ENCODE results near the gene ST3GAL3. TPM values are rescaled to one million over a fixed set of nuclear protein-coding genes. Genes with fewer than 3 reads are reported as not detected.
"Not testable (repeated sequence)": the region's sequence is repeated elsewhere in the genome, so short reads cannot be mapped to it uniquely, and the experiment has no call there.

ST3GAL3 gene
- total and polyA plus RNA-seq, 12 donors: 14.5 to 39.3 (median 31.7) TPM

- Histone ChIP-seq H3K4me1 (peaks cover 2 to 71% (median 30%) of the 10 kb centered on the region in 9 donors), H3K4me3 (no peak overlapping the region), H3K27me3 (no peaks in the 10 kb centered on the region), H3K9me3 (no peaks in the 10 kb centered on the region), H3K36me3 (peaks cover 0 to 5% (median 0%) of the 10 kb centered on the region in 9 donors), H3K27ac (no peak overlapping the region)
- WGBS, 2 donors: 86 to 90% methylated on average over 1 of the region's 1 CpG
- DNase-seq (no peak), ATAC-seq (no peak)
- intact Hi-C loops (cut with DNase I): no loop called here
- TF ChIP-seq CTCF (IDR thresholded peaks at IDR 0.05): no peak
Measured at GRCh38 chr1:43832998-43833397, 125.7 kb downstream of the ST3GAL3 start.

- H3K9me3 ChIP-seq; H3K27me3 ChIP-seq; ATAC-seq; DNase-seq; H3K4me3 ChIP-seq; intact Hi-C loops (cut with DNase I): not testable (repeated sequence)
- Histone ChIP-seq H3K36me3 (peaks cover 0 to 14% (median 2%) of the 10 kb centered on the region in 9 donors), H3K27ac (peak overlapping the region in 5 of 10 donors; percentile 20 to 72 (median 50)), H3K4me1 (peaks cover 2 to 73% (median 30%) of the 10 kb centered on the region in 9 donors)
- 86 to 88% methylated on average over 10 of the region's 10 CpGs for WGBS, 2 donors
Measured at GRCh38 chr1:43833902-43834279, 126.6 kb downstream of the ST3GAL3 start.

- ATAC-seq (peak in 7 of 8 donors; percentile 14 to 55 (median 46)), DNase-seq (no peak)
- Histone ChIP-seq H3K36me3 (peaks cover 0 to 19% (median 4%) of the 10 kb centered on the region in 9 donors), H3K4me3 (no peak overlapping the region), H3K4me1 (peaks cover 2 to 73% (median 30%) of the 10 kb centered on the region in 9 donors), H3K27me3 (no peaks in the 10 kb centered on the region), H3K9me3 (no peaks in the 10 kb centered on the region), H3K27ac (peak overlapping the region in 7 of 10 donors; percentile 20 to 72 (median 50))
- TF ChIP-seq CTCF (IDR thresholded peaks at IDR 0.05): no peak
- intact Hi-C loops (cut with DNase I): no loop called here
- 79 to 85% methylated on average over 14 of the region's 14 CpGs for WGBS, 2 donors
Measured at GRCh38 chr1:43834280-43835081, 127.1 kb downstream of the ST3GAL3 start.

GRCh38 chr1:43835082-43836021 lies 128.0 kb downstream of the ST3GAL3 start:
- intact Hi-C loops (cut with DNase I): no loop called here
- no peaks in the 10 kb centered on the region for H3K27me3 ChIP-seq
- peaks cover 2 to 73% (median 30%) of the 10 kb centered on the region in 9 donors for H3K4me1 ChIP-seq
- H3K36me3 ChIP-seq: peaks cover 0 to 28% (median 4%) of the 10 kb centered on the region in 9 donors
- no peak for TF ChIP-seq CTCF (IDR thresholded peaks at IDR 0.05)
- DNase-seq: no peak
- 79 to 87% methylated on average over 11 of the region's 11 CpGs for WGBS, 2 donors
- H3K4me3 ChIP-seq: no peak overlapping the region
- ATAC-seq: peak in 7 of 8 donors; percentile 29 to 68 (median 34)
- H3K9me3 ChIP-seq: no peaks in the 10 kb centered on the region
- H3K27ac ChIP-seq: peak overlapping the region in 6 of 10 donors; percentile 20 to 72 (median 46)
